Choroid plexus epithelial cell (primary cell): ENCODE data around the gene MAST2.

Source experiments
- DNase-seq: peaks from one replicate; pipeline ENCODE4 v3.0.0-alpha.2; 2010; ENCODE audit warnings: low read depth
- H3K4me3 ChIP-seq: 2 replicates; pipeline ENCODE4 v1.5.1; 2011; ENCODE audit warnings: low read depth, mild to moderate bottlenecking, control low read depth, low read length, moderate library complexity
- TF ChIP-seq, protein P1 (sequence below): conservative IDR thresholded peaks from 2 replicates; pipeline ENCODE4 v1.5.1; 2011; ENCODE audit warnings: low read depth, mild to moderate bottlenecking, control low read depth, inconsistent platforms, low read length, moderate library complexity

The MAST2 gene

DNA sequence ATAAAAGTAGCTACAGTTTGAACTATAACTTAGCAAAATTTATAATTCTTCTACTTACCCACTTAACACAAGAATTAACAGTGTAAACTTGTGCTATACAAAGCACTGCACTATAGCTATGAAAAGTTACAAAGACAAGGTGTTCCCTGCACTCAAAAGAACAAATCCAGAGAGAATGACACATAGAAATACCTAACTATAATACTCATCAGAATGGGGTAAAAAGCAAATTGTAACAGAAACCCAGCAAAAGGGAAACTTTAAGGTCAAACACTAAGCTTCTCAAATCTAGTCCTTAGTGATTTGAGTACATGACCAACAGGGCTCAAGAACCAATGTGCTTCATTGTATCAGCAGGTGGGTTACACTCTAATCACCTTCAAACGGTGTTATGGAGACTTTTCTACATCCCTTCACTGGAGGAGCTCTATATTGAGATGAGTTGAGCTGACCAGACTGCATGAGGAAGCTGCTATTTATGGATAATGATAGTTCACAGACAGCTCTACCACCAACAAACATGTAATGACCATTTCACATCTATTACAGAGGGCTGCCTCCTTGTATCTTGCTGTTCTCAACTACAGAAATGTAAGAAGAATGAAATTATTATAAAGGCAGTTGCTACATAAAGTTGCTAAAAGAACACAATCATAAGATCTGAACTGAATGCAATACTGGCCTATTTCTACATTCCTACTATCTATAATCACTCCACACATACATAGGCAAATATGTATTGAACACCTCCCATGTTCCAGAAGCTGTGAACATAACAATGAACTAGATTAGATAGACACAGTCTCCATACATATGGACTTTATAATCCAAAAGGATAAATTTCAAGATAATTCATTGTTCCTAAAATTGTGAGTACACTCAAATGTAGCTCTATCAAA is 281.4 kb downstream of the MAST2 start:
- TF ChIP-seq, protein P1, sequence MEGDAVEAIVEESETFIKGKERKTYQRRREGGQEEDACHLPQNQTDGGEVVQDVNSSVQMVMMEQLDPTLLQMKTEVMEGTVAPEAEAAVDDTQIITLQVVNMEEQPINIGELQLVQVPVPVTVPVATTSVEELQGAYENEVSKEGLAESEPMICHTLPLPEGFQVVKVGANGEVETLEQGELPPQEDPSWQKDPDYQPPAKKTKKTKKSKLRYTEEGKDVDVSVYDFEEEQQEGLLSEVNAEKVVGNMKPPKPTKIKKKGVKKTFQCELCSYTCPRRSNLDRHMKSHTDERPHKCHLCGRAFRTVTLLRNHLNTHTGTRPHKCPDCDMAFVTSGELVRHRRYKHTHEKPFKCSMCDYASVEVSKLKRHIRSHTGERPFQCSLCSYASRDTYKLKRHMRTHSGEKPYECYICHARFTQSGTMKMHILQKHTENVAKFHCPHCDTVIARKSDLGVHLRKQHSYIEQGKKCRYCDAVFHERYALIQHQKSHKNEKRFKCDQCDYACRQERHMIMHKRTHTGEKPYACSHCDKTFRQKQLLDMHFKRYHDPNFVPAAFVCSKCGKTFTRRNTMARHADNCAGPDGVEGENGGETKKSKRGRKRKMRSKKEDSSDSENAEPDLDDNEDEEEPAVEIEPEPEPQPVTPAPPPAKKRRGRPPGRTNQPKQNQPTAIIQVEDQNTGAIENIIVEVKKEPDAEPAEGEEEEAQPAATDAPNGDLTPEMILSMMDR, result no peak
- DNase-seq, result peak; percentile 57
- H3K4me3 ChIP-seq, result no peak overlapping the region
